NCI-H82 treated with DMSO at 0.1 percent for 48 hours (cell line): ENCODE data around the gene NAT8L.
"Not testable (repeated sequence)": the region's sequence is repeated elsewhere in the genome, so short reads cannot be mapped to it uniquely, and the experiment has no call there.

Source experiments
- DNase-seq: peaks from one replicate; lab custom pipeline; 2025; ENCODE audit not compliant: unreplicated experiment; lab: John Stamatoyannopoulos, UW

The NAT8L gene

GRCh38 chr4:2059046-2059725, at the start of gene NAT8L:
TSS of gene NAT8L (plus strand) at chr4:2059327. CDS start at chr4:2059512, 185 bp downstream.
- no peak for DNase-seq

GRCh38 chr4:2009651-2010233, 49.4 kb upstream of the NAT8L start:
- no peak for DNase-seq

- no peak for DNase-seq
These were observed 47.5 kb upstream of the NAT8L start for GRCh38 chr4:2011583-2011982.

- no peak for DNase-seq
These were observed 44.1 kb upstream of the NAT8L start for GRCh38 chr4:2015008-2015407.

GRCh38 chr4:2021358-2022018, 37.6 kb upstream of the NAT8L start:
- not testable (repeated sequence) for DNase-seq

- no peak for DNase-seq
These were observed 34.4 kb upstream of the NAT8L start for GRCh38 chr4:2024683-2025082.

- DNase-seq: no peak
These were observed 33.3 kb upstream of the NAT8L start for GRCh38 chr4:2025817-2026216.

GRCh38 chr4:2027120-2027519, 32.0 kb upstream of the NAT8L start:
- not testable (repeated sequence) for DNase-seq

- DNase-seq: not testable (repeated sequence)
These were observed 28.0 kb upstream of the NAT8L start for GRCh38 chr4:2031161-2031560.

- DNase-seq: no peak
These were observed 22.8 kb upstream of the NAT8L start for GRCh38 chr4:2036327-2036726.

- no peak for DNase-seq
These were observed 22.3 kb upstream of the NAT8L start for GRCh38 chr4:2036866-2037265.

- DNase-seq: no peak
These were observed 18.5 kb upstream of the NAT8L start for GRCh38 chr4:2040391-2041238.

GRCh38 chr4:2041239-2042130, 17.6 kb upstream of the NAT8L start:
- DNase-seq: no peak

GRCh38 chr4:2042204-2042946, 16.8 kb upstream of the NAT8L start:
- DNase-seq: no peak

- no peak for DNase-seq
These were observed 16.2 kb upstream of the NAT8L start for GRCh38 chr4:2042947-2043395.

GRCh38 chr4:2043396-2044118, 15.6 kb upstream of the NAT8L start:
- no peak for DNase-seq

GRCh38 chr4:2044119-2044485, 15.0 kb upstream of the NAT8L start:
- no peak for DNase-seq

- DNase-seq: no peak
These were observed 14.3 kb upstream of the NAT8L start for GRCh38 chr4:2044542-2045517.
